Left ventricle myocardium inferior (tissue), 1 donor: ENCODE measurements around the gene HTN1. TPM values are rescaled to one million over a fixed set of nuclear protein-coding genes. Genes with fewer than 3 reads are reported as not detected.

Experiments used
- DNase-seq: peaks from one replicate; pipeline ENCODE4 v3.0.0-alpha.2; 2020
- H3K27ac ChIP-seq: fragments of 200-600 bp; replicated peaks from 2 replicates; pipeline ENCODE4 v1.8.0; 2021
- H3K27me3 ChIP-seq: fragments of 200-600 bp; 2 replicates; pipeline ENCODE4 v1.8.0; 2021; ENCODE audit warnings: low read depth
- H3K36me3 ChIP-seq: fragments of 200-600 bp; 2 replicates; pipeline ENCODE4 v1.8.0; 2021
- H3K4me1 ChIP-seq: fragments of 200-600 bp; 2 replicates; pipeline ENCODE4 v1.8.0; 2021
- H3K4me3 ChIP-seq: fragments of 200-600 bp; 2 replicates; pipeline ENCODE4 v1.8.0; 2021; ENCODE audit warnings: mild to moderate bottlenecking, moderate library complexity
- H3K9me3 ChIP-seq: fragments of 200-600 bp; replicated peaks from 2 replicates; pipeline ENCODE4 v1.8.0; 2021
- intact Hi-C: fragments of 100-400 bp; cut with micrococcal nuclease; formaldehyde crosslinking; loops from one replicate; pipeline ENCODE4 v1.11.0; 2022
- total RNA-seq: library from RNA; stranded (reverse); fragmentation: NEBNext Ultra II Directional; extraction: Animal tissue kit (Norgen Biotek cat#: 25700); gene quantifications from one replicate; pipeline ENCODE4 v1.2.1, GENCODE V29; 2021
- TF ChIP-seq, protein P1 (sequence below): fragments of 200-600 bp; IDR thresholded peaks from 2 replicates; pipeline ENCODE4 v1.8.0; 2021; ENCODE audit warnings: antibody characterized with exemption, mild to moderate bottlenecking, borderline replicate concordance
- donor health status: DM: no; HTN: yes; CAD: no; lungs with severe emphysema.

HTN1 gene
- total RNA-seq, 1 donor from 2014 or later: not detected

GRCh38 chr4:70080205-70080604 is 30.0 kb downstream of the HTN1 start:
- Histone ChIP-seq H3K9me3 (no peaks in the 10 kb centered on the region), H3K27ac (no peak overlapping the region), H3K36me3 (no peaks in the 10 kb centered on the region), H3K4me3 (no peak overlapping the region), H3K4me1 (no peaks in the 10 kb centered on the region), H3K27me3 (no peaks in the 10 kb centered on the region)
- no peak for DNase-seq
- TF ChIP-seq, protein P1, sequence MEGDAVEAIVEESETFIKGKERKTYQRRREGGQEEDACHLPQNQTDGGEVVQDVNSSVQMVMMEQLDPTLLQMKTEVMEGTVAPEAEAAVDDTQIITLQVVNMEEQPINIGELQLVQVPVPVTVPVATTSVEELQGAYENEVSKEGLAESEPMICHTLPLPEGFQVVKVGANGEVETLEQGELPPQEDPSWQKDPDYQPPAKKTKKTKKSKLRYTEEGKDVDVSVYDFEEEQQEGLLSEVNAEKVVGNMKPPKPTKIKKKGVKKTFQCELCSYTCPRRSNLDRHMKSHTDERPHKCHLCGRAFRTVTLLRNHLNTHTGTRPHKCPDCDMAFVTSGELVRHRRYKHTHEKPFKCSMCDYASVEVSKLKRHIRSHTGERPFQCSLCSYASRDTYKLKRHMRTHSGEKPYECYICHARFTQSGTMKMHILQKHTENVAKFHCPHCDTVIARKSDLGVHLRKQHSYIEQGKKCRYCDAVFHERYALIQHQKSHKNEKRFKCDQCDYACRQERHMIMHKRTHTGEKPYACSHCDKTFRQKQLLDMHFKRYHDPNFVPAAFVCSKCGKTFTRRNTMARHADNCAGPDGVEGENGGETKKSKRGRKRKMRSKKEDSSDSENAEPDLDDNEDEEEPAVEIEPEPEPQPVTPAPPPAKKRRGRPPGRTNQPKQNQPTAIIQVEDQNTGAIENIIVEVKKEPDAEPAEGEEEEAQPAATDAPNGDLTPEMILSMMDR: no peak
- intact Hi-C loops: no loop called here

DNA sequence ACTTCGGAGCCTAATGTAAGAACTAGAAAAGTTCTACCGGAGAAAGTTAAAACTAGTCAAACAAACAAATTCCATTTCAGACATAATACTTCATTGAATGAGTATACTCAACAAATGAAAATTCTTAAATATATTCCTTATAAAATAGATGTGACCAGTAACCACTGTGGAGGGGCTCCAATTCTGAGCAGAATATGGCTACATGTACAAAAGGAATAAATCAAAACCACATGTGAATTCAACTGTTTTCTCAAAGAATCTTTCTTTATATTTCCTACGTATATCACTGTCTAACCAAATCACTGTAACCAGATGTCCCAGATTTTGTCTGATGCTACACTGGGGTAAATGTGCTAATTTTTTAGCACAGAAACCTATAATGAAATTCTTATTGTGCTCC is 49.0 kb downstream of the HTN1 start:
- Histone ChIP-seq H3K4me3 (no peak overlapping the region), H3K27me3 (no peaks in the 10 kb centered on the region), H3K4me1 (no peaks in the 10 kb centered on the region), H3K9me3 (peaks cover 13% of the 10 kb centered on the region), H3K27ac (no peak overlapping the region), H3K36me3 (no peaks in the 10 kb centered on the region)
- no peak for DNase-seq
- intact Hi-C loops: no loop called here
- TF ChIP-seq, protein P1: no peak

Other genes with a start within 250 kb of the HTN1 start
- gene SULT1E1, start 190.3 kb upstream of the HTN1 start, total RNA-seq: not detected
- not detected for gene CSN1S1, start 119.4 kb upstream of the HTN1 start, total RNA-seq
- gene CSN2, start 84.7 kb upstream of the HTN1 start, total RNA-seq: not detected
- gene STATH, start 54.5 kb upstream of the HTN1 start, total RNA-seq: not detected
- gene HTN3, start 22.0 kb upstream of the HTN1 start, total RNA-seq: not detected
- gene PRR27, start 103.8 kb downstream of the HTN1 start, total RNA-seq: not detected
- gene ODAM, start 145.3 kb downstream of the HTN1 start, total RNA-seq: not detected
- gene FDCSP, start 175.7 kb downstream of the HTN1 start, total RNA-seq: not detected
- not detected for gene CSN3, start 192.2 kb downstream of the HTN1 start, total RNA-seq